AG04450 (cell line): ENCODE results near the gene ATXN7L2. TPM values are rescaled to one million over a fixed set of nuclear protein-coding genes. Genes with fewer than 3 reads are reported as not detected.
A peak's percentile ranks its signal among the peaks of the same experiment; 100 is the strongest.

ENCODE experiments used
- CTCF ChIA-PET: fragments of 300-600, 350-600 bp; formaldehyde crosslinking; extraction: SDS; loops from one replicate; lab custom pipeline; 2022; ENCODE audit warnings: antibody characterized with exemption, inconsistent platforms; lab: Charles Lee
- POLR2A ChIA-PET: fragments of 350-600 bp; formaldehyde crosslinking; extraction: SDS; loops from one replicate; lab custom pipeline; 2021; ENCODE audit warnings: antibody characterized with exemption, inconsistent platforms; lab: Yijun Ruan, JAX
- DNase-seq: peaks from one replicate; pipeline ENCODE4 v3.0.0-alpha.2; 2011; ENCODE audit warnings: low read depth, low spot score
- H3K27ac ChIP-seq: one replicate; pipeline ENCODE4 v1.5.1; 2012; ENCODE audit warnings: low read depth, low read length, control low read depth
- H3K27me3 ChIP-seq: one replicate; pipeline ENCODE4 v1.6.0; 2012; ENCODE audit warnings: low read length; ENCODE audit not compliant: control insufficient read depth, insufficient read depth
- H3K4me3 ChIP-seq: 2 replicates; pipeline ENCODE4 v1.5.1; 2011; ENCODE audit warnings: mild to moderate bottlenecking, low read depth, low read length, control low read depth
- H3K9me3 ChIP-seq: 2 replicates; pipeline ENCODE4 v1.5.1; 2012; ENCODE audit warnings: low read length; ENCODE audit not compliant: control insufficient read depth, insufficient read depth
- CTCF ChIP-seq: IDR thresholded peaks from 2 replicates; pipeline ENCODE4 v1.5.1; 2011; ENCODE audit warnings: low read depth, low read length, control low read depth, inconsistent platforms
- polyA plus RNA-seq: library from polyadenylated mRNA; depleted of rRNA; stranded (reverse); fragments of >200 nt; gene quantifications from 2 replicates; pipeline ENCODE4 v1.2.3, GENCODE V29; 2011

ATXN7L2 gene
- polyA plus RNA-seq, 1 experiment, result 1.5 TPM

- CTCF ChIA-PET, result interaction anchor here (0.9 to 37.0 kb wide), 4 partner anchors 8 to 62 kb away, joined by 3 to 1351 read pairs (median 14); partner anchors contain the start of genes CYB561D1 and GPR61
- TF ChIP-seq CTCF, result no peak
- Histone ChIP-seq H3K27me3 (peaks cover 17% of the 10 kb centered on the region), H3K4me3 (peak overlapping the region; percentile 84), H3K9me3 (no peaks in the 10 kb centered on the region; the same call in 1 of the 2 replicates), H3K27ac (no peak overlapping the region)
- POLR2A ChIA-PET, result interaction anchor here (0.6 to 2.3 kb wide), 5 partner anchors 10 to 295 kb away, joined by 4 to 12 read pairs (median 6); partner anchors contain the start of genes CYB561D1 and PSMA5
- DNase-seq, result no peak
These were observed 842 bp downstream of the ATXN7L2 start for GRCh38 chr1:109484519-109484975.

- ChIA-PET CTCF (interaction anchor here (2.2 to 37.0 kb wide), 3 partner anchors 8 to 49 kb away, joined by 12 to 1351 read pairs (median 19); partner anchors contain the start of gene GPR61), POLR2A (interaction anchor here (0.6 to 1.0 kb wide), 2 partner anchors 27 to 71 kb away, joined by 4 to 6 read pairs; no protein-coding TSS in a partner anchor)
- no peak for DNase-seq
- H3K9me3 ChIP-seq, result no peaks in the 10 kb centered on the region; the same call in 1 of the 2 replicates
- peak overlapping the region; percentile 84 for H3K4me3 ChIP-seq
- H3K27ac ChIP-seq, result no peak overlapping the region
- TF ChIP-seq CTCF, result no peak
- peaks cover 13% of the 10 kb centered on the region for H3K27me3 ChIP-seq
These were observed 1.3 kb downstream of the ATXN7L2 start for GRCh38 chr1:109485001-109485400.

- no peak overlapping the region for H3K4me3 ChIP-seq
- DNase-seq, result no peak
- H3K9me3 ChIP-seq, result no peaks in the 10 kb centered on the region; the same call in 1 of the 2 replicates
- H3K27me3 ChIP-seq, result no peaks in the 10 kb centered on the region
- TF ChIP-seq CTCF, result no peak
- CTCF ChIA-PET, result interaction anchor here (37.0 kb wide), 1 partner anchor 47 kb away, joined by 1351 read pairs; the partner anchor contains the start of gene GPR61
- POLR2A ChIA-PET, result no interaction called here
- H3K27ac ChIP-seq, result no peak overlapping the region
These were observed 3.6 kb downstream of the ATXN7L2 start for GRCh38 chr1:109487261-109487660.

- Histone ChIP-seq H3K4me3 (no peak overlapping the region), H3K27ac (no peak overlapping the region), H3K27me3 (no peaks in the 10 kb centered on the region), H3K9me3 (no peaks in the 10 kb centered on the region; the same call in 1 of the 2 replicates)
- TF ChIP-seq CTCF, result 0 out of 2 replicates have a peak, but pooled peaks have one; percentile 5
- ChIA-PET CTCF (interaction anchor here (1.1 to 37.0 kb wide), 2 partner anchors 11 to 46 kb away, joined by 4 to 1351 read pairs; partner anchors contain the start of gene GPR61), POLR2A (no interaction called here)
- DNase-seq, result no peak
These were observed 4.5 kb downstream of the ATXN7L2 start for GRCh38 chr1:109488201-109488600.

- H3K27me3 ChIP-seq, result no peaks in the 10 kb centered on the region
- no peaks in the 10 kb centered on the region; the same call in 1 of the 2 replicates for H3K9me3 ChIP-seq
- POLR2A ChIA-PET, result no interaction called here
- CTCF ChIA-PET, result interaction anchor here (1.1 to 37.0 kb wide), 2 partner anchors 10 to 46 kb away, joined by 4 to 1351 read pairs; partner anchors contain the start of gene GPR61
- H3K4me3 ChIP-seq, result no peak overlapping the region
- no peak for DNase-seq
- no peak for TF ChIP-seq CTCF
- H3K27ac ChIP-seq, result no peak overlapping the region
These were observed 5.0 kb downstream of the ATXN7L2 start for GRCh38 chr1:109488696-109489095.
